K562 (cell line): Measurements from ENCODE around the gene SKIC8. TPM values are rescaled to one million over a fixed set of nuclear protein-coding genes. Genes with fewer than 3 reads are reported as not detected.
A peak's percentile ranks its signal among the peaks of the same experiment; 100 is the strongest.

Experiments used
- ATAC-seq: fragments of 200-7000 bp; cut with Tn5 transposase; 3 replicates; pipeline ENCODE4 v1.9.1; 2020; ENCODE audit warnings: moderate library complexity
- BruUV-seq: library from RNA; stranded (reverse); fragments of 400-500 nt; replicated peaks from 2 replicates; lab custom pipeline; 2021; lab: Mats Ljungman, UMichigan
- CTCF ChIA-PET: fragments of 300-600 bp; formaldehyde crosslinking; extraction: SDS; loops from one replicate; lab custom pipeline; 2021; ENCODE audit warnings: low intra/inter-chr PET ratio; lab: Yijun Ruan, JAX
- POLR2A ChIA-PET: fragments of 300-600, 350-650 bp; sonication (Branson Sonifier 250); formaldehyde crosslinking; extraction: SDS; loops from one replicate; lab custom pipeline; 2021; ENCODE audit warnings: antibody characterized with exemption, inconsistent platforms; lab: Yijun Ruan, JAX
- DNase-seq, 4 experiments: peaks; one replicate each; pipeline versions ENCODE4 v3.0.0 to v3.0.0-alpha.2; 2011 to 2018; ENCODE audit warnings: low spot score in 3 of 4, mixed read lengths in 3 of 4; ENCODE audit errors: extremely low read depth in 1 of 4
- FAIRE-seq: peaks from 2 replicates; lab custom pipeline; 2011; peaks lifted over from hg19 to GRCh38; lab: Jason Lieb, UNC
- H2AFZ ChIP-seq: 2 replicates; pipeline ENCODE4 v1.6.0; 2011; ENCODE audit warnings: low read depth, low read length, control low read depth, inconsistent platforms
- H3K27ac ChIP-seq: fragments of 200-600 bp; 3 replicates; pipeline ENCODE4 v1.8.0; 2011; ENCODE audit warnings: low read depth, mild to moderate bottlenecking, control low read depth, inconsistent platforms, low read length, moderate library complexity, mixed read lengths; ENCODE audit errors: extremely low read depth
- H3K27me3 ChIP-seq, 2 experiments: fragments of 300-600 bp in 1 of 2; 2 replicates in 1 of 2; 3 replicates in 1 of 2; pipeline versions ENCODE4 v1.6.0 to v1.8.0; 2011; ENCODE audit warnings: inconsistent platforms in 2 of 2, low read length in 2 of 2, mild to moderate bottlenecking in 1 of 2, mixed read lengths in 1 of 2, moderate library complexity in 1 of 2; ENCODE audit not compliant: control insufficient read depth in 2 of 2, insufficient read depth in 2 of 2
- H3K36me3 ChIP-seq: fragments of 300-600 bp; 3 replicates; pipeline ENCODE4 v1.8.0; 2011; ENCODE audit warnings: mild to moderate bottlenecking, low read length, inconsistent platforms; ENCODE audit not compliant: control insufficient read depth, insufficient read depth
- H3K4me1 ChIP-seq, 2 experiments: fragments of 200-600 bp in 1 of 2; replicated peaks in 1 of 2; 2 replicates in 1 of 2; 3 replicates in 1 of 2; pipeline versions ENCODE4 v1.5.1 to v1.8.0; 2011; ENCODE audit warnings: inconsistent platforms in 2 of 2, low read length in 2 of 2, mild to moderate bottlenecking in 1 of 2, mixed read lengths in 1 of 2, moderate library complexity in 1 of 2; ENCODE audit not compliant: control insufficient read depth in 2 of 2, insufficient read depth in 2 of 2
- H3K4me2 ChIP-seq: 2 replicates; pipeline ENCODE4 v1.6.1; 2011; ENCODE audit warnings: low read length, control low read depth, inconsistent platforms, mixed read lengths; ENCODE audit not compliant: insufficient read depth
- H3K4me3 ChIP-seq: fragments of 200-600 bp; sonication (generic), shearing (Covaris generic); 2 replicates; pipeline ENCODE4 v1.5.1; 2016; ENCODE audit warnings: control low read depth, inconsistent platforms
- H3K79me2 ChIP-seq: fragments of 200-600 bp; 3 replicates; pipeline ENCODE4 v1.8.0; 2011; ENCODE audit warnings: low read length, inconsistent platforms; ENCODE audit not compliant: control insufficient read depth, insufficient read depth
- H3K9ac ChIP-seq, 2 experiments: 2 replicates each; pipeline versions ENCODE4 v1.6.0 to v1.6.1; 2011; ENCODE audit warnings: low read depth in 2 of 2, low read length in 2 of 2, control low read depth in 1 of 2, inconsistent platforms in 1 of 2, mild to moderate bottlenecking in 1 of 2, mixed read lengths in 1 of 2; ENCODE audit not compliant: insufficient read depth in 1 of 2
- H3K9me1 ChIP-seq: one replicate; pipeline ENCODE4 v1.6.0; 2011; ENCODE audit warnings: inconsistent platforms, mild to moderate bottlenecking, low read length, moderate library complexity; ENCODE audit not compliant: control insufficient read depth, insufficient read depth
- H3K9me3 ChIP-seq: replicated peaks from 2 replicates; pipeline ENCODE4 v1.5.1; 2011; ENCODE audit warnings: low read depth, low read length, inconsistent platforms; ENCODE audit not compliant: control insufficient read depth, insufficient read depth
- H4K20me1 ChIP-seq: replicated peaks from 2 replicates; pipeline ENCODE4 v1.6.1; 2011; ENCODE audit warnings: low read length, inconsistent platforms, mixed read lengths; ENCODE audit not compliant: control insufficient read depth, insufficient read depth
- EGR1 ChIP-seq: fragments of 450-650 bp; conservative IDR thresholded peaks from 2 replicates; pipeline ENCODE4 v1.6.1; 2017; ENCODE audit warnings: mild to moderate bottlenecking
- ZBED1 ChIP-seq: IDR thresholded peaks from 2 replicates; pipeline ENCODE4 v1.6.1; 2014
- WGBS: fragments of 100-300 bp; shearing (Covaris generic); methylation state at CpG from one replicate; pipeline ENCODE4 v1.1.6; 2016; ENCODE audit warnings: low coverage, mixed read lengths; ENCODE audit not compliant: insufficient coverage; ENCODE audit errors: missing lambda C conversion rate; 5-methylcytosine and 5-hydroxymethylcytosine counted together
- in situ Hi-C: fragments of 300-500 bp; cut with MboI; formaldehyde crosslinking; loops from 4 replicates; pipeline ENCODE4 v1.15.0; 2018; ENCODE audit warnings: inconsistent platforms, mixed read lengths
- intact Hi-C: fragments of 100-400 bp; cut with micrococcal nuclease; formaldehyde crosslinking; loops from 2 replicates; pipeline ENCODE4 v1.14.2; 2022
- polyA plus RNA-seq, 8 experiments: library from polyadenylated mRNA; depleted of rRNA in 4 of 8; stranded (reverse) in 5 of 8; unstranded in 3 of 8; fragments of >200 nt; fragmentation: Nextera tagmentation in 2 of 8; fragmentation: Illumina TruSeq in 1 of 8; extraction: Ambion mirVana in 2 of 8; extraction: Trizol in 1 of 8; gene quantifications; 2 replicates each; pipeline versions ENCODE4 v1.2.1 to v1.2.3, GENCODE V29; 2011 to 2014; ENCODE audit warnings: inconsistent platforms in 1 of 8, missing spikeins in 1 of 8
- total RNA-seq, 7 experiments: library from RNA; depleted of rRNA in 6 of 7; stranded (reverse); fragments of >200 nt in 6 of 7; fragmentation: Illumina TruSeq in 2 of 7; extraction: Trizol in 2 of 7; gene quantifications; 2 replicates each; pipeline versions ENCODE4 v1.2.1 to v1.2.3, GENCODE V29; 2011 to 2021; ENCODE audit warnings: low replicate concordance in 1 of 7
- TF ChIP-seq, protein P1 (sequence below): sonication (generic); formaldehyde crosslinking; IDR thresholded peaks from 2 replicates; pipeline ENCODE4 v1.9.0; 2022; ENCODE audit warnings: mild to moderate bottlenecking, missing genetic modification reagents
- TF ChIP-seq, protein P2 (sequence below): IDR thresholded peaks from 2 replicates; pipeline ENCODE4 v1.6.1; 2011; ENCODE audit warnings: borderline replicate concordance, low read depth, mild to moderate bottlenecking, moderate library complexity, low read length; ENCODE audit not compliant: insufficient read depth, poor library complexity, severe bottlenecking
- TF ChIP-seq, protein P3 (sequence below): fragments of 250-450 bp; sonication (Bioruptor Pico); IDR thresholded peaks from 2 replicates; pipeline ENCODE4 v1.8.0; 2022; ENCODE audit warnings: moderate library complexity, mild to moderate bottlenecking, inconsistent platforms

SKIC8 gene
- total and polyA plus RNA-seq, 9 of the 15 experiments (the other 6 are each of a cell fraction or from before 2014, with no cell fraction given) = 79.5 to 389 (median 146) TPM

DNA sequence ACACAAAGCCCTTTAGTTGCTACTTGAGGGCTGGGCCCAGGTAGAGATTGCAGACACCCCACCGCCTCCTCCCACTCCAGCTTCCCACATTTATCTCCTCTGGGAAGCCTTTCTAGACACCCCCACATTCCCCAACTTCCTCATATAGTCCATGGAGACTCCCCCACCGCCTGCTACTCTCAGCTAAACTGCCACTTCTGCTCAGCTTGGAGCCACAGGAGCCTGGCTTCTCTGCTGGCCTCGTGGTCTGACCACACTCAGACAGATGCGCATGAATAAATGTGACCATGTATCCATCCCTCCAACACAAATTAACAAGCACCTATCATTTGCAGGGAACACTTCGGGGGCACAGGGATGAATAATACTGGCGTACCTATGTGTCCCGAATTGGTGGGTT, 54.5 kb downstream of the SKIC8 start:
- H3K27ac ChIP-seq = no peak overlapping the region; the same call in 2 of the 3 replicates
- 48% methylated on average over 7 of the region's 7 CpGs for WGBS

More for the DNA sequence above, 54.5 kb downstream of the SKIC8 start:
- Histone ChIP-seq H2AFZ (peak overlapping the region; percentile 84), H3K4me1 (peaks cover 19 to 21% of the 10 kb centered on the region in 2 experiments), H4K20me1 (no peaks in the 10 kb centered on the region), H3K4me3 (no peak overlapping the region), H3K9me1 (no peaks in the 10 kb centered on the region), H3K9me3 (no peaks in the 10 kb centered on the region), H3K27me3 (no peaks in the 10 kb centered on the region), H3K4me2 (peak overlapping the region; percentile 66), H3K79me2 (no peaks in the 10 kb centered on the region), H3K9ac (peak overlapping the region in 1 of 2 experiments; percentile 18; a peak in 1 of 4 replicates), H3K36me3 (no peaks in the 10 kb centered on the region)
- DNase-seq = no peak
- TF ChIP-seq, protein P1, sequence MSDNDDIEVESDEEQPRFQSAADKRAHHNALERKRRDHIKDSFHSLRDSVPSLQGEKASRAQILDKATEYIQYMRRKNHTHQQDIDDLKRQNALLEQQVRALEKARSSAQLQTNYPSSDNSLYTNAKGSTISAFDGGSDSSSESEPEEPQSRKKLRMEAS (CRISPR knock-in tag) = 0 out of 2 replicates have a peak, but pooled peaks have one; percentile 35
- TF ChIP-seq, protein P2, sequence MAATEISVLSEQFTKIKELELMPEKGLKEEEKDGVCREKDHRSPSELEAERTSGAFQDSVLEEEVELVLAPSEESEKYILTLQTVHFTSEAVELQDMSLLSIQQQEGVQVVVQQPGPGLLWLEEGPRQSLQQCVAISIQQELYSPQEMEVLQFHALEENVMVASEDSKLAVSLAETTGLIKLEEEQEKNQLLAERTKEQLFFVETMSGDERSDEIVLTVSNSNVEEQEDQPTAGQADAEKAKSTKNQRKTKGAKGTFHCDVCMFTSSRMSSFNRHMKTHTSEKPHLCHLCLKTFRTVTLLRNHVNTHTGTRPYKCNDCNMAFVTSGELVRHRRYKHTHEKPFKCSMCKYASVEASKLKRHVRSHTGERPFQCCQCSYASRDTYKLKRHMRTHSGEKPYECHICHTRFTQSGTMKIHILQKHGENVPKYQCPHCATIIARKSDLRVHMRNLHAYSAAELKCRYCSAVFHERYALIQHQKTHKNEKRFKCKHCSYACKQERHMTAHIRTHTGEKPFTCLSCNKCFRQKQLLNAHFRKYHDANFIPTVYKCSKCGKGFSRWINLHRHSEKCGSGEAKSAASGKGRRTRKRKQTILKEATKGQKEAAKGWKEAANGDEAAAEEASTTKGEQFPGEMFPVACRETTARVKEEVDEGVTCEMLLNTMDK = no peak
- TF ChIP-seq ZBED1 (no peak), EGR1 (peak; percentile 16; the same call in 1 of the 2 replicates)
- TF ChIP-seq, protein P3, sequence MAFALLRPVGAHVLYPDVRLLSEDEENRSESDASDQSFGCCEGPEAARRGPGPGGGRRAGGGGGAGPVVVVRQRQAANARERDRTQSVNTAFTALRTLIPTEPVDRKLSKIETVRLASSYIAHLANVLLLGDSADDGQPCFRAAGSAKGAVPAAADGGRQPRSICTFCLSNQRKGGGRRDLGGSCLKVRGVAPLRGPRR (CRISPR knock-in tag) = no peak
- in situ Hi-C loops (no loop called here), intact Hi-C loops (loop anchor here (5.0 kb wide), 3 partner anchors 48 to 288 kb away; partner anchors contain the start of gene CIB2)
- no peak for FAIRE-seq
- no TSS peak for BruUV-seq
- POLR2A ChIA-PET = interaction anchor here (0.9 to 1.3 kb wide), 2 partner anchors 15 to 59 kb away, joined by 3 read pairs; no protein-coding TSS in a partner anchor
- CTCF ChIA-PET = no interaction called here
- no peak for ATAC-seq
